Femur (tissue), 1 donor: ENCODE measurements around the gene TUBGCP3.

ENCODE experiments used
- DNase-seq: peaks from one replicate; pipeline ENCODE4 v3.0.0-alpha.2; 2017

Gene TUBGCP3

DNA sequence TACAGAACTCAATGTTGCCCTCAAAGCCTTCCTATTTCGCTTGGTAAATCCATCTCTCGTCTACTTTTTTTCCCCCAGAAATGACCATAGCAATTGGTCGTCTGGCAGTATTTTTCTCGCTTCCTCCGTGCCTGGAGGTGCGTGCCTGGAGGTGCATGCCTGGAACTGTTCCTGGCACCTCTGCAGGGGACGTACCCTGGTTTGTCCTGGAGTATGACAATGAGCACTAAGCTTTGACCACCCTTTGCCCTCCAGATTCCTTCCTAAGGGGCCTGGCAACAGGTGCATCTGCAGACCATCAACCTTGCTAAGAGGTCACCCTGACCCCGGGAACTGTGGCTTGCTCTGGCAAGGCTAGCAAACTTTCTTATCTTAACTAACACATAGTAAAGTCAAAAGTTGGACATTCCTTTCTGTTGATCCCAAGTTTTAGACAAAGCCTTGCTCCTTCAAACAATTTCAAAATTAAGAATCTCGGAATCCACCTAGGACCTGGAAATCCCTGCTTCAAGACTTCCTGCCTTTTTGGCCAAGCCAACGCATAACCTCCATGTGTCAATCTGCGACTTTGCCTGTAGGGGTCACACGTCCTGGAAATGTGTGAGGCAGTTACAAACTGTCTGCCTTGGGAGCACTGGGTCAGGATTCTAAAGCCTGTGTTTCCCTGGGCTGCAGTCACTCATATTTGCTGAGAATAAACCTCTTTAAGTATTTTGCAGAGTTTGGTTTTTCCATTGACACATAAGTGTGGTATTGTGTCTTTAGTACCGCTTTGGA is 28.8 kb upstream of the TUBGCP3 start:
- DNase-seq = peak; percentile 54

DNA sequence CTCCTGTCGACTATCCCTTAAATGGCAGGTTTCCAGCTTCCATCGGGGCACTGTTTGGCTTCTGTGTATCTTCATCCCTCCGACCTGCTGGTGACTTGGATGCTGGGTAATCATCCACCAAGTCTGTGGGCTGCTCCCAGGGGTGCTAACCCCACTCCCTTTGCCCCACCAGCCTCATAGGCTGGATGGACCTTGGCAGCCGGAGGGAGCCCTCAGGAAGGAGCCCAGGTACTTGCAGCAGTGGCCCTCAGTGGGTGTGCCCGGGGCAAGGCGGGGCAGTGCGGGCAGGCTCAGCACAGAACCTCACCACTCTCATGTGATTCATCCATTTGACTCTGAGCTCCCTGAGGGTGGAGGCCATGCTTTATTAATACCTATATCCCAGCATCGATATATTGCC is 27.4 kb upstream of the TUBGCP3 start:
- DNase-seq = no peak

DNA sequence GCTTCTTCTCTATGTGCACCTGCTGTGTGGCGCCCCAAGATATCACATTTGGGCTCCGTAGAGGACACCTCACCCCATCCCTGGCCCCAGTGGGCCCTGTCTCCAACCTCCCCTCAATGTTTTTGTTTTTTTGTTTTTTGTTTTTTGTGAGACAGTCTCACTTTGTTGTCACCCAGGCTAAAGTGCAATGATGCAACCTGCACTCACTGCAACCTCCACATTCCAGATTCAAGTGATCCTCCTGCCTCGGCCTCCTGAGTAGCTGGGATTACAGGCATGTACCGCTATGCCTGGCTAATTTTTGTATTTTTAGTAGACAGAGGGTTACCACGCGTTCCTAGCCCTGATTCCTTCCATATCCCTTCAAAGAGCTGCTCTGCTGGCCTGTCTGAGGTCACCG is 26.9 kb upstream of the TUBGCP3 start:
- no peak for DNase-seq

DNA sequence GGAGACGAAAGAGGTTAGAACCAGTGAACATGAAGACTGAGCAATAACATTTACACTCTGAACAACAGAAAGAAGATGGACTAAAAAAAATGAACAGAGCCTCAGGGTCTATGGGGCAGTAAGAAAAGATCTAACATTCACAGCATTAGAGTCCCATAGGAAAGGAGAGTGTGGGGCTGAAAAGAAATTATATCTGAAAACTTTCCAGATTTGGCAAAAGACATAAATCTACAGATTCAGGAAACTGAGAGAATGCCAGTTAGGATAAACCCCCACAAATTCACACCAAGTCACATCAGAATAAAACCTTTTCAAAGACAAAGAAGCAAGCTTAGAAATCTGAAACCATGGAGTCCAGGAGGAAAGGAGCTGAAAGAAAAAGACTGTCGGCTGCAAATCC is 20.3 kb upstream of the TUBGCP3 start:
- DNase-seq = no peak

DNA sequence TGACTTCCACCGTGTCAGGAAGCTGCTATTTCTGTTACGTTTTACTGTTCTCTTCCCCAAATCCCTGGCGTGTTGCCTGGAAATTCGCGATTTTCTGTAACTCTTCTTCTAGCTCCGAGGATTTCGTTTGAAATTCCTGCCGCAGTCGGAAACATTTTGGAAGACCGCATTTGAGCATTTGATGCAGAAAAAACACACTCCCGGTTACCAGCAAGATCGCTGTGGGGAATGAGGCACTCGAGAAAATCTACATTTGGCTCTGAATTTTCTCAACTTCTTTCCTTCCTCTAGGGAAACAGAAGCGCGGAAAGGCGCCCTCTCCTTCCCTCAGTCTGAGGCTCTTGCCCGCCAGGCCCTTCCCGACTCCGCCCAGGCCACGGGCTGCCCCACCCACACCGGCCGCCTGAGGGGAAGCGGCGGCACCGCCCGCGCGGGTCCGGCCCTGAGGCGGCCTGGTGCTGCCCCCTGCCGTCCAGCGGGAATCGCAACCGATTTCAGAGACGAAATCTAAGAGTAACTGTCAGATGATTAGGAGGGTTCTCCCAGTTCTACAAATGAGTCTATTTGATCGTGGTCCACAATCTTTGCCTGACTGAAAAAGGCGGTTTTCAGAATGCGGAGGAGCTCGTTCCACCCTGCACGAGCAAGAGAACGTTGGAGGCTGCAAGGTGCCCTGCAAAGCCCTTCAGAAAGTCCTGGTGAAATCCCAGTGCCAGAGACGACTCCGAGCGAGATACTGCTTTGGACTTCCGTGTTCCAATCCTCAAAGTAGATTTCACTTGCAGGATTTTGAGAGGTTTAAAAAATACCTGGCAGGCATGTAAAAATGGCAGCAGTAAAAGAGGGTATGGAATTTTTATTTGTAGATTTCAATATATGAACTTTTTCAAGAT is 18.4 kb upstream of the TUBGCP3 start:
- DNase-seq = peak; percentile 96

DNA sequence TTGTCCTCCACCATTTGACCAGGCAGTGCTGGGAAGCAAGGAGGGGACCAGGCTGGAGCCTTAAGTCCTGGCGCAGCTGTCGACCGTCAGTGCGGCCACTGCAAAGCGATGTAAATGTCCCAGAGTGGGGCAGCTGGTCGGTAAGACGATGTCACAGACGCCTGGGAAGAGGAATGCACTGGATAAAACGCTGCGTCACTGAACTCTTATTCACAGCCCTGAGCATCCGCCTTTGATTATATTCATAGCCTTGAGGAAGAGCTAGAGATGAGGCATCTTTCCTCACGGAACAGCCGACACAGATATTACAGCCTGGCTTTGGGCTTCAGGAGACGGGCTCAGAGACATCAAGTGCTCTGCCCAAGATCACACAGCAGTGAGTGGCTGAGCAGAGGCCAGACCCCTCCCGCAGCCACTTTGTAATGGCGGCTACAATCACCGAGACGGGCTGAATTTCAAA is 17.6 kb upstream of the TUBGCP3 start:
- no peak for DNase-seq

DNA sequence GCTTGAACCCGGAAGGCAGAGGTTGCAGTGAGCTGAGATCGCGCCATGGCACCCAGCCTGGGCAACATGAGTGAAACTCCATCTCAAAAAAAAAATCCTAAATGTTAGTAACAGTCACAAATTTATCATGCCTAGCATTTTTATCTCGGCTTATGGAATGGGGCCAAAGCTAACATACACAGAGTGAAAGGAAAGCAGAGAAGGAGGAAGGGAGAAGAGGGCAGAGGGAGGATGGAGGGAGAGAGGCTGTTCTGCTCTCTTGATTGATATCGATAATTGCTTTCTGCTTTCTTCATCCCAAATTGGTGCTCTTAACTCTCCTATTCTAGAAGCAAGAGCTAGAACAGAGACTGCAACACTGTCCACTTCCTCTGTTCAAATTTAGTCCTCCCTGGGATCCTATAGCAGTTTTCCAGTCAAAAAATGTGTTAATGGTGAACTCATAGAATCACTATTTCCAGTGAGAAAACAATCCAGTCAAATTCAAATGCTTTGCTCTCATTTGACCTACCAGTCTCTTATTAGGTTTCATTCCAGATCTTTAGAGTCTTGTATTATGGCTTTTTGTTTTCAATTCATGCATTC is 15.8 kb upstream of the TUBGCP3 start:
- DNase-seq = no peak

DNA sequence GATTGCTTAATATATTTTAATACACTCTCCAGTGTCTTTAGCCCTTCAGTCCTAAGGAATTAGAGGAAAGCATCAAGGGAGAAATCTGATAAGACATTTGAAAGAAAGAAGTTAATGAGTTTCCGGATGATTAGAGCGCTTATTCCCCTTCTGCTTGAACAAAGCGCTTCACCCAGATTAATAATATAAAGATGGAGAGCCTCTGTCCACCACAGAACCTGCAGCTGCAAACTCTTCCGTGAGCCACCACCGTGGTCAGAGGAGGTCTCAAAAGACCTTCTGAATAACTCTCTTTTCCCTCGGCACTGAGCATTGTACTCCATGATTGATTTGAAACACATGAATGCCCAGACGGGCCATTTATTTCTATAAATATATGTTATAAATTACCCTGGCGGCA is 14.2 kb upstream of the TUBGCP3 start:
- no peak for DNase-seq

DNA sequence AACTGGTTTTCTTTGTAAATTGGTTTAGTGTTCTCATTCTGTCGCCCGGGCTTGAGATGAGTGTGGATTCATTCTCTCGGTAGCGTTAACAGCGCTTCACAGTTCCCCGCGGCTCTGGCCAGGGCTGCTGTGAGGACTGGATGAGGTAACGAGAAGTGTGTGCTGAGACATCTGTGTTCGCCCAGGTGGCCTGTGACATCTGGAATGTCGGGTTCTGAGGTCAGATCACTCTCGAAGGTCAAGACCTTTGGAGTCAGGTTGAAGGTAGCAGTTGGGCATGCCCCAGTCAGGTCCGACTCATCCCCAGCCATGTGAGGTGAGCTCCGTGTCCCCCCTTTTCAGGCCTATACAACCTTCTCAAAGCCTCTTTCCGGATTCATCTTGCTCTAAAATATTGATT is 13.4 kb upstream of the TUBGCP3 start:
- DNase-seq = no peak

DNA sequence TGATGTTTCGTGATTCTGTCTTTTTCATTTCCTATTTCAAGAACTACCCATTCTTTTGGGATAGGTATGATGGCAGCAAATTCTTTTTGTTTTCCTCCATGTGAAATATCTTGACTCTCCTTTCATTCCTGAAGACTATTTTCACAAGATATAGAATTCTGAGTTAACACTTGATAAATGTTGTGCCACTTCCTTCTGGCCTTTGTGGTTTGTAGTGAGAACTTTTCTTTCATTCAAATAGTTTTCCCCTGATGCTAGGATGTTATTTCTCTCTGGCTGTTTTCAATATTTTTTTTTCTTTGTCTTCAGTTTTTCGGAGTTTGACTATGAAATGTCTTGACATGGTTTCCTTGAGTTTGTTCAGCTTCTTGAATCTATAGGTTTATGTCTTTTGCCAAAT is 8.3 kb upstream of the TUBGCP3 start:
- no peak for DNase-seq

DNA sequence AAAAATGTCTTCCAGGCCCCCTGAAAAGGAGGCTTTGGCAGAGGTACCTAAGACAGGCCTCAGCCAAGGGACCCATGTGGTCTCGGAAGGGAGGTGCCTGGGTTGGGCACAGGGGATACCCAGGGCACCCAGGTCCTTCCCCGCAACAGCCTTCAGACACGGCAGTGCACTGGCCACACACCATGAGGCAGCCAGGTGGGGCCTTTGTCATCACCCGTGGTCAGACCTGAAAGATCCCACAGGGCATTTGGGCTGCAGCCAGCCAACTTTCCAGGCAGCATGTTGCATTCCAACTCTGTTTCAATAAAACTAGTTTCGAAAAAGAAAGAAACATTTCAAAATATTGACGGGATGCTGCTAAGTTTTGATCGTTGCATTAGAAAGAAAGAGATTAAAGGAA is 4.7 kb upstream of the TUBGCP3 start:
- no peak for DNase-seq

DNA sequence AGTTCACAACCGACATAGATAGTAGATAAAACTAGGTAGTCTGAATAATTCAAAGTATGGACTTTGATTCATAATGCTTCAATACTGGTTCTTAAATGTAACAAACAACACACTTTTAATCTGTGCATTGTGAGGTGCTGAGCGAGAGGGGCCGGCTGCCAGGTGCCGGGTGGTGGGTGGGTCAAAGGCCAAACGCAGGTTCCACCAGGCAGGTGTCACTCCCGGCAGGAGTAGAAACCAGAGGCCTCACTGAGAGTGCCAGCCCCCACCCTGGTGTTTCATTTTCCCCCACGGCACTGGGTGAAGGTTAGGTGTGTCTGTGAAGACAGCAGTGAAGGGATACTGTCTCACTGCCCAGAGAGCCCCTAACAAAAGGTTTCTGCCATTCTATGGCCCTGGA is 4.2 kb upstream of the TUBGCP3 start:
- no peak for DNase-seq

DNA sequence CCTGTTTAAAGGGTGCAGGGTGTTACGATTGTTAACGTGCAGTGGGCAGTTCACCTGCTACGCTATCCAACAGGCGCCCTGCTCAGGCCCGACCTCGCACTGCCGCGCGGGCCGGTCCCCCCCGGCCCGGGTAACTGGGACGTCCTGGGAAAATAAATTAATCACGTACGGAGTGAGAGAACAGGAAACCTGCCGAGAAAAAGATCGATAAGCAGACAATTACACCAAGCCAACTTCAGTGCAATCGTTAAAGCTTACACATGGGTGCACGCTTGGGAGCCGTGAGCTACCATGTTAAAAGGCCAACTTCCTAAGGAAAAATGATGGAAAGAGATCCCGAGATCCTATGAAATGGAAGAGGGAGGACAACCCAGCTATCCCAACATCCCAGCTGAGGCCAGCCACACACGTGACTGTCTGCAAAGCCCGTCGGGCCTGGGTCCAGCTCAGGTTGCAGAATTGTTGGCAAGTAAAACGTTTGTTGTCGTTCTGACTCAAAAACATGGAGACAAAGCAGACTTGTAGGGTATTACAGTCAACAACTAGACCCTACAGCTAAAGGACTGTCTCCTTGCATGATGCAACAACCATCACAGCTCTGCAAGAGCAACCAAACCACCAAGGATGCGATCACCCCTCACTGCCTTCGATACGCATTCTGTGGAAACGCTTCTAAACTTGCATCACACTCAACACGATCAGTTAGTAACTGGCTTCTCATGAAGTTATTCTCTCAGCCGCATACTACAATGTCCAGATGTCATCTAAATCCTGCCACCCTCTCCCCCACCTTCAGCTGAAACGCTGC is 741 bp upstream of the TUBGCP3 start:
- peak; percentile 25 for DNase-seq

DNA sequence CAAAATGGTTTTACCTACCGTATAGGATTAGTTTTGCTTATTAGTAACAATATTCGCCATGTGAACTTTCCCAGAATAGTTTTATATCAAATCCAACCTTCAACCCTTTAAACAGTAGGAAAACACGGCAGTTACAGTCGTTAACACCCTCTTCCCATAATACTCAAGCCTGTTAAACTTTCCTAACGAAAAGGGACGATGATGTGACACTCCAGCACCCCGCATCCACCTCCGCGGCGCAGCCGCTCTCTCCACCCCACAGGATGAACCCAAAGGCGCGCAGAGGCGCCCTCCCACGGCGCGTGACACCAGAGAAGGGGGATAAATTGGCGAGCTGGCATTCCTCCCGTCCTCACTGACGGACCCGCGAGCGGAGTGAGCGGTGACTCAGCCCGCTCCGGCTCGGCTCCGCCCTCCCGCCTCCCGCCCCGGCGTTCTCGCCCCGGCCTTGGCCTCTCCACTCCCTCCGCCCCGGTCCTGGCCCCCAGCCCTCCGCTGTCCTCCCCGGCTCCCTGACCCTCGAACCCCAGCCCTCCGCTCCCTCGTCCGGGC is 665 bp downstream of the TUBGCP3 start:
- peak; percentile 88 for DNase-seq

DNA sequence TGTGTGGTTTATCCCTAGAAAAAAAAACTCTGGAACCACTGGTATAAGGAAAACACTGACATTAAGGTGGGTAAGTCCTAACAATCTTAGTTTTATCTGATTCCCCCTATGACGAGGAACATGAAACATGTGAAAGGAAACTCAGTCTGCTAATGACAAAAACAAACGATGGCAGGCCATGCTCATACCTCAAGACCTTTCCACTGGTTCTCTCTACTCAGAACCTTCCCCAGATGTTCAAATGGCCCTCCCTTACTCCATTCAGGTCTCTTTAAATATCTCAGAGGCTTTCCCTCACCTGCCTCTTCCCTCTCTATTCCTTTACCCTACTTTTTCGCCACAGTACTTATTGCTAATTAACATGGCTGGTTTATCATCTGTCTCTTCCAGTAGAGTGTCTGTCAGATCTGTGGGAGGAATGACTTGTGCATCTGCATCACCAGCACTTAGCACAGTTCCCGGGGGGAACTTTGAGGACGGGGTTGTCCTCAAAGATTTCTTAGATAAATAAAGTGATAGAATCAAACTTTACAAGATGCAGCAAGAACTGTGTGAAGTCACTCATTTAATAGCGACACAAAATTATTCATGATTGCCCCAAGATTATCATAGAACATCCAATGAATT is 1.5 kb downstream of the TUBGCP3 start:
- DNase-seq = no peak

DNA sequence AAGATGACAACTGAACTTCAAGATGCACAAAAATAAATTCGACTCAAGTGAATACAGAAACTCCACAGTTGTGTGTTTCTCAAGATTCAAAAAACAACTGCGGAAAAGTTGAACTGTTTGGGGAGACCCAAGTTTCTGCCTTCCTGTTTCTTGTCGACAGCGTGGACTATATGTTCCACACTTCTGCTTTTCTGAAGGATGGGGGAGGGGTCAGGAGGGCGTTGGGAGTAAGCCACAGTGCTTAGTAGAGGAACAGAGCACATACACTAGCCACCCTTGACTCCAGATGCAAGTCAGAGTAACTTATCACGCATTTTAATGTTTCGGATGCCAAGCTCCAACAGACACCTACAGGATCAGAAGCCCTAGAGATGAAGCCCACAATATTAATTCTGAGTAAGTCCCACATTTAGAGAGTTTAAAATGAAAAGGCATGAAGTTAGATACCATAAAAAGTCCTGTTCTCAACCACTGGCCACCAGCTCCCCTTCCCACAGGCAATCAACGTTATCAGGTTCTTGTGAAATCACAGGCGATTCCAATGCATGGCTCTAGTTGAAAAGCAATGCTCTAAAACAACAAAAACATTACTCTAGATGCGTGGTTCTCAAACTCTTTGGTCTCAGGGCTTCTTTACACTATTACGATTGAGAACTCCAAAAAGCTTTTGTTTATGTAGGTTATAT is 4.2 kb downstream of the TUBGCP3 start:
- DNase-seq = peak; percentile 57

DNA sequence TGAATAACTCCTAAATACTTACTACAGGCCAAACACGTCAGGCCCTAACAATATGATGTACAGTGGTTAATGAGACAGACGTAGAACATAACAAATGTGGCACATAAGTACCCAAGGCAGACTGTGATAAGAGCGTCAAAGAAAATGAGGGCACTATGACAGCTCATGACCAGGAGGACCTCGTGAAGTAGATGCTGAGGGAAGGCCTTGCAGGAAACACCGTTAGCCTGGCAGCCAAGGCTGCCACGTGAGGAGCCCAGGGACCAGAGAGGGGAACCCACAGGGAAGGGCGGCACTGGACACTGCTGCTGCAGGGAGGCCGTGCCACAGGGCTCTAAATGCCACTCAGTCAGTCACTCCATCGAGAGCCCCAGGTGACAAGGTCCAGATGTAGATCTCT is 5.7 kb downstream of the TUBGCP3 start:
- DNase-seq = no peak

DNA sequence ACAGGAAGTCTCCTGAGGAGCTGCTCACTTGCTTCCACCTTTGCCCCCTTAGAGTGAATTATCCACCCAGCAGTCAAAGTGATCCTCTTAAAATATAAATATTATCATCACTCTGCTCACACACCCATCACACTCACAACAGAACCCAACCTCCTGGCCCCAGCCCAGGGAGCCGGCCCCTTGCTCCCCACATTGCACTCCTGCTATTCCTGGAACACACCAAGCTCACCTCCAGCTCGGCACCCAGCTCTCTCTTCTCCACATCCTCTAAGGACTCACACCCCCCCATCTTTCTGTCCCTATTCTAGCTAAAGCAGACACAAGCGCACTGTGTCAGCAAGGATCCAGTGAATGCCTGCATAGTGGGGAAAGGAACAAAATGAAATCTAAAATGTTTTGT is 7.0 kb downstream of the TUBGCP3 start:
- no peak for DNase-seq

DNA sequence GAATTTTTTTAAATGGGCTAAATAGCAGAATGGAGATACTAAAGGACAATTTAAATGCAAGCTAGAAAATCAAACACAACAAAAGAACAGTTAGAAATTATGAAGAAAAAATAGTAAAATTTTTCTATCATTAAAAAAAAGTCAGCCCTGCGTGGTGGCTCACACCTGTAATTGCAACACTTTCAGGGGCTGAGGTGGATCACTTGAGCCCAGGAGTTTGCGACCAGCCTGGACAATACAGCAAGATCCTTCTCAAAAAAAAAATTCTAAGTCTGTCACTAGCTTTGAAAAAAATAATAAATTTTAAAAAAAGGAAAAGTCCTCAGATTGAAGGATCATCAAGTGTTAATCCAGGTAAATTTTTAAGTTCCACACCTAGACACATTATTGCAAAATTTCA is 7.7 kb downstream of the TUBGCP3 start:
- DNase-seq = no peak

DNA sequence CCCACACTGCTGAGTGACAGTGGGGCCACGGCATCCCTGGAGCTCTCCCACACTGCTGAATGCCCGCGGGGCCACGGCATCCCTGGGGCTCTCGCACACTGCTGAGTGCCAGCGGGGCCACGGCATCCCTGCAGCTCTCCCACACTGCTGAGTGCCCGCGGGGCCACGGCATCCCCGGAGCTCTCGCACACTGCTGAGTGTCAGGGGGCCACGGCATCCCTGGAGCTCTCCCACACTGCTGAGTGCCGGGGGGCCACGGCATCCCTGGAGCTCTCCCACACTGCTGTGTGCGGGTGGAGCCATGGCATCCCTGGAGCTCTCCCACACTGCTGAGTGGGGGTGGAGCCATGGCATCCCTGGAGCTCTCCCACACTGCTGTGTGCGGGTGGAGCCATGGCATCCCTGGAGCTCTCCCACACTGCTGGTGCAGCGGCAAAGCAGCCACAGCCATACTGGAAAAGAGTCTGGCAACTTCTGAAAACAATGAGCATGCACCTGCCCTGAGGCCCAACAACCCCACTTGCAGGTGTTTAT is 8.6 kb downstream of the TUBGCP3 start:
- no peak for DNase-seq

DNA sequence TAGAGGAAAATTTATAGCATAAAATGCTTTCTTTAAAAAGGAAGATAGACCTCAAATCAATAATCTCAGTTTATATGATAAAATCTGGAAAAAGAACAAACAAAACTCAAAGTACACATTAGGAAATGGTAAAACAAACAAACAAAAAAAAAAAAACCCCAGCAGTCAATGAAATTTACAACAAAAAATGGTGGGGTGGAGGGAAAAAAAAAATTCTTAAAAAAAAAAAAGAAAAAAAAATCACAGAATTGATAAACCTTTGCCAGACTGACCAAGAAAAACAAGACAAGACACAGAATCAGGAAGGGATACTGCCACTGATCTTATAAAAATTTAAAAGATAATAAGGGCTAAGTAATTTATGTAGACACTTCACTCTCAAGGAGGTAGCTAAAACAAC is 11.2 kb downstream of the TUBGCP3 start:
- DNase-seq = no peak
